HG03558 (cell line): ENCODE measurements around the gene EPHB3.
A peak's percentile ranks its signal among the peaks of the same experiment; 100 is the strongest.

ENCODE experiments used
- ATAC-seq: cut with Tn5 transposase; IDR thresholded peaks from one replicate; pipeline ENCODE4 v1.9.1; 2021; ENCODE audit warnings: moderate number of reproducible peaks; ENCODE audit not compliant: unreplicated experiment; ENCODE audit errors: extremely low read depth

The EPHB3 gene

GRCh38 chr3:184561061-184561912 lies at the start of gene EPHB3:
TSS of gene EPHB3 (plus strand) at chr3:184561785. CDS start at chr3:184562236, 451 bp downstream.
- ATAC-seq, result peak; percentile 60

- no peak for ATAC-seq
Measured at GRCh38 chr3:184512621-184513020, 49.0 kb upstream of the EPHB3 start.

- no peak for ATAC-seq
Measured at GRCh38 chr3:184513276-184514170, 48.1 kb upstream of the EPHB3 start.

- no peak for ATAC-seq
Measured at GRCh38 chr3:184514171-184514490, 47.5 kb upstream of the EPHB3 start.

GRCh38 chr3:184523825-184524615 lies 37.6 kb upstream of the EPHB3 start:
- no peak for ATAC-seq

- ATAC-seq, result no peak
Measured at GRCh38 chr3:184524981-184525336, 36.6 kb upstream of the EPHB3 start.

- ATAC-seq, result no peak
Measured at GRCh38 chr3:184525337-184526087, 36.1 kb upstream of the EPHB3 start.

- no peak for ATAC-seq
Measured at GRCh38 chr3:184526088-184526433, 35.5 kb upstream of the EPHB3 start.

GRCh38 chr3:184531626-184532280 lies 29.8 kb upstream of the EPHB3 start:
- ATAC-seq, result no peak

- no peak for ATAC-seq
Measured at GRCh38 chr3:184532940-184533732, 28.4 kb upstream of the EPHB3 start.

- ATAC-seq, result no peak
Measured at GRCh38 chr3:184537885-184538665, 23.5 kb upstream of the EPHB3 start.

GRCh38 chr3:184538666-184539431 lies 22.7 kb upstream of the EPHB3 start:
- ATAC-seq, result no peak

GRCh38 chr3:184539801-184540435 lies 21.7 kb upstream of the EPHB3 start:
- no peak for ATAC-seq

GRCh38 chr3:184540777-184541681 lies 20.6 kb upstream of the EPHB3 start:
- ATAC-seq, result no peak

- ATAC-seq, result no peak
Measured at GRCh38 chr3:184541886-184542562, 19.6 kb upstream of the EPHB3 start.
